Measurements from ENCODE around the gene CLCA2. TPM values are rescaled to one million over a fixed set of nuclear protein-coding genes. Genes with fewer than 3 reads are reported as not detected.

CLCA2 gene
- total RNA-seq, 4 donors from 2014 or later, result 49.3 to 147 (median 112) TPM

- Histone ChIP-seq H3K27ac (no peak overlapping the region), H3K9me3 (no peaks in the 10 kb centered on the region), H3K36me3 (no peaks in the 10 kb centered on the region), H3K4me1 (peaks cover under 1% of the 10 kb centered on the region), H3K4me3 (no peak overlapping the region), H3K27me3 (no peaks in the 10 kb centered on the region)
- DNase-seq (ENCODE audit: low spot score in 2 of 2), result no peak
- WGBS, result 96% methylated on average over 3 of the region's 4 CpGs
- TF ChIP-seq POLR2A (IDR thresholded peaks at IDR 0.05) (no peak), EP300 (IDR thresholded peaks at IDR 0.05) (no peak), CTCF (IDR thresholded peaks at IDR 0.05) (no peak), POLR2AphosphoS5 (IDR thresholded peaks at IDR 0.05) (no peak)
Observed at GRCh38 chr1:86410879-86411278, 13.1 kb upstream of the CLCA2 start.

- no peaks in the 10 kb centered on the region for H3K9me3 ChIP-seq
- no peak overlapping the region for H3K27ac ChIP-seq
- TF ChIP-seq EP300 (IDR thresholded peaks at IDR 0.05) (no peak), POLR2A (IDR thresholded peaks at IDR 0.05) (no peak), CTCF (IDR thresholded peaks at IDR 0.05) (no peak), POLR2AphosphoS5 (IDR thresholded peaks at IDR 0.05) (no peak)
- H3K27me3 ChIP-seq, result no peaks in the 10 kb centered on the region
- no peak for DNase-seq (ENCODE audit: low spot score in 2 of 2)
- 76% methylated on average over 6 of the region's 6 CpGs for WGBS
- no peaks in the 10 kb centered on the region for H3K36me3 ChIP-seq
- H3K4me3 ChIP-seq, result no peak overlapping the region
- peaks cover 16% of the 10 kb centered on the region for H3K4me1 ChIP-seq
Observed at GRCh38 chr1:86416343-86416742, 7.6 kb upstream of the CLCA2 start.

GRCh38 chr1:86419277-86419903 lies 4.6 kb upstream of the CLCA2 start:
- DNase-seq (ENCODE audit: low spot score in 2 of 2), result no peak

GRCh38 chr1:86421601-86422280 lies 2.2 kb upstream of the CLCA2 start:
- Histone ChIP-seq H3K27ac (peak overlapping the region; percentile 52), H3K9me3 (no peaks in the 10 kb centered on the region), H3K36me3 (no peaks in the 10 kb centered on the region), H3K4me1 (peaks cover 46% of the 10 kb centered on the region), H3K4me3 (no peak overlapping the region), H3K27me3 (no peaks in the 10 kb centered on the region)
- WGBS, result 63% methylated on average over 7 of the region's 7 CpGs
- no peak for DNase-seq (ENCODE audit: low spot score in 2 of 2)
- no peak for TF ChIP-seq POLR2A (IDR thresholded peaks at IDR 0.05)
- TF ChIP-seq EP300 (IDR thresholded peaks at IDR 0.05), result no peak

More at GRCh38 chr1:86419277-86419903, 4.6 kb upstream of the CLCA2 start:
- 35% methylated on average over 4 of the region's 4 CpGs for WGBS
- Histone ChIP-seq H3K4me1 (peaks cover 40% of the 10 kb centered on the region), H3K27ac (no peak overlapping the region), H3K4me3 (no peak overlapping the region), H3K36me3 (no peaks in the 10 kb centered on the region), H3K27me3 (no peaks in the 10 kb centered on the region), H3K9me3 (no peaks in the 10 kb centered on the region)
- TF ChIP-seq CTCF (IDR thresholded peaks at IDR 0.05), result peak in 1 of 2 donors; percentile 34
- no peak for TF ChIP-seq EP300 (IDR thresholded peaks at IDR 0.05)
- TF ChIP-seq POLR2AphosphoS5 (IDR thresholded peaks at IDR 0.05), result no peak

GRCh38 chr1:86423473-86423872 lies 498 bp upstream of the CLCA2 start:
- H3K27ac ChIP-seq, result peak overlapping the region; percentile 52
- no peaks in the 10 kb centered on the region for H3K36me3 ChIP-seq
- peaks cover 53% of the 10 kb centered on the region for H3K4me1 ChIP-seq
- no peaks in the 10 kb centered on the region for H3K27me3 ChIP-seq
- H3K9me3 ChIP-seq, result no peaks in the 10 kb centered on the region
- no peak overlapping the region for H3K4me3 ChIP-seq
- DNase-seq (ENCODE audit: low spot score in 2 of 2), result no peak
- TF ChIP-seq EP300 (IDR thresholded peaks at IDR 0.05) (no peak), POLR2A (IDR thresholded peaks at IDR 0.05) (no peak), CTCF (IDR thresholded peaks at IDR 0.05) (no peak), POLR2AphosphoS5 (IDR thresholded peaks at IDR 0.05) (no peak)

All from suprapubic skin (tissue), 4 donors.